Right ventricle myocardium inferior (tissue), 1 donor: ENCODE results near the gene CYB5R2. TPM values are rescaled to one million over a fixed set of nuclear protein-coding genes. Genes with fewer than 3 reads are reported as not detected.

ENCODE experiments used
- ATAC-seq: fragments of 200-7000 bp; cut with Tn5 transposase; one replicate; pipeline ENCODE4 v1.9.1; 2020; ENCODE audit warnings: mild to moderate bottlenecking, moderate library complexity
- DNase-seq: peaks from one replicate; pipeline ENCODE4 v3.0.0; 2021; ENCODE audit errors: missing footprints
- intact Hi-C: fragments of 100-400 bp; cut with DNase I; formaldehyde crosslinking; loops from one replicate; pipeline ENCODE4 v1.11.0; 2022
- long read RNA-seq: library from polyadenylated mRNA; unstranded; transcript quantifications from one replicate; pipeline ENCODE4 v2.0.0, GENCODE V29; 2021
- total RNA-seq: library from RNA; stranded (reverse); fragmentation: NEBNext Ultra II Directional; extraction: Animal tissue kit (Norgen Biotek cat#: 25700); gene quantifications from one replicate; pipeline ENCODE4 v1.2.1, GENCODE V29; 2021
- donor health status: DM: no; HTN: yes; CAD: no; lungs with severe emphysema.

CYB5R2 gene
- 1.3 TPM for total RNA-seq
- long read RNA-seq, result 0 reads

DNA sequence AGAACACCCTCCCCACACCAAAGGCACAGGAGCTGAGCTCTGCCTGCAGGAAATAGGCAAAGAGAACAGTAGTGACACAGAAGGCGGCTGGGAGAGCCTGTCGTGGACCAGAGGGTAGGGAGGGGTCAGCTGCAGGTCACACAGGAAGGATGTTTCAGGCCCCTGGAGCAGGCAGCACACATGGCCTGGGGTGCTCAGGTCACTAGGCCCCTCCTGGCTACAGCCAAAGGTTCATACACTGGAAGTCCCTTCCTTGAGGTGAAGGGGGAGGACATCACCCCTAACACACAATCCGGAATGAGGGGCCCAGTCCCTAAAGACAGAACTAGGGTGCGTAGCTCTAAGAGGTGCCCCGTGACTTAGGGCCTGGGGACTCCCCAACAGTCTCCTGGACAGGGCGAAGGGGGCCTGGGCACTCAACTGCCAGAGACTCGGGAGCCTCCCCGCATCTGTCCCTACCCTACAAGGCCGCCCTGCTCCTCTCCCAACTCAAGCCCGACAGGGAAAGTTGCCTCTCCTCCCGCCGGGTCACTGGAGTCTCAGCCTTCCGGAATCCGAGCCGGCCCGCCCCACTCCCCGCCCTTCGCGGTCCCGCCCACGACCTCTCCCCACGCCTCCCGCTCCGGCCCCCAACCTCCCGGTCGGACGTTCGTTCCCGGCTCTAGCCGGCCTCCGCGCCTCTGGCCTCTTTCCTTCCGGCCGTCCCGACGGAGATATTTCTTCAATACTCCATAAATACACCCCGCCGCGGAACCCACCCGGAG, at the start of gene CYB5R2:
Gene CYB5R2 (minus strand): TSS at position 541 of the 764 bp plus-strand sequence. CDS start 675 bp downstream, outside the sequence.
- intact Hi-C loops, result no loop called here
- DNase-seq, result peak; percentile 84
- peak; percentile 94 for ATAC-seq

DNA sequence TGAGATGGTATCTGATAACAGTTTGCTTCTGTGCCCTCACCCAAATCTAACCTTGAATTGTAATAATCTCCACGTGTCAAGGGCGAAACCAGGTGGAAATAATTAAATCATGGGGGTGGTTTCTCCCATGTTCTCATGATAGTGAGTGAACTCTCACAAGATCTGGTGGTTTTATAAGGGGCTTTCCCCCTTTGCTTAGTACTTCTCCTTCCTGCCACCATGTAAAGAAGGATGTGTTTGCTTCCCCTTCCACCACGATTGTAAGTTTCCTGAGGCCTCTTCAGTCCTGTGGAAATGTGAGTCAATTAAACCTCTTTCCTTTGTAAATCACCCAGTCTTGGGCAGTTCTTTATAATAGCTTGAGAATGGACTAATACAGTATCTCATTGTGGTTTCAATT, 41.5 kb upstream of the CYB5R2 start:
- no peak for ATAC-seq

DNA sequence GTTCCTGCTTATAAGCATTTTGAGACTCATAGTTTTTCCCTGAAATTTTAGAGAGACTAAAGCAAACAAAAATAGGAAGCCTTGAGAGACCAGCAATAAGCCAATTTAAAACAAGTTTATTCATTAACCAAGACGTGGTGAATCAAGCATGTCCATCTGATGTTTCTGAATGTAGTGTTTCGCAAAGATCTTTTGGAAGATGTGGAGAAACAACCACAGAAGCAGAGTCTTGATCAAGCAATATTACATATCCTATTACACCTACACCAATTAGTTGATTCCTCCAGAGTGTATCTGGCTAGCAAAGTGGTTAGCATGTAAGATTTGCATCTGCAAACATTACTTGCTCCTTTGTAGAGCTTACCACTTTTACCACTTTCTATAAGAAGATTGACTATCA, 33.1 kb upstream of the CYB5R2 start, which contains the start of gene OVCH2:
Gene OVCH2 (minus strand): TSS at position 101 of the 400 bp plus-strand sequence. CDS start 83 bp downstream, at position 18.
- ATAC-seq, result no peak
- intact Hi-C loops, result no loop called here

More for the DNA sequence above, 41.5 kb upstream of the CYB5R2 start:
- intact Hi-C loops, result no loop called here
- no peak for DNase-seq

DNA sequence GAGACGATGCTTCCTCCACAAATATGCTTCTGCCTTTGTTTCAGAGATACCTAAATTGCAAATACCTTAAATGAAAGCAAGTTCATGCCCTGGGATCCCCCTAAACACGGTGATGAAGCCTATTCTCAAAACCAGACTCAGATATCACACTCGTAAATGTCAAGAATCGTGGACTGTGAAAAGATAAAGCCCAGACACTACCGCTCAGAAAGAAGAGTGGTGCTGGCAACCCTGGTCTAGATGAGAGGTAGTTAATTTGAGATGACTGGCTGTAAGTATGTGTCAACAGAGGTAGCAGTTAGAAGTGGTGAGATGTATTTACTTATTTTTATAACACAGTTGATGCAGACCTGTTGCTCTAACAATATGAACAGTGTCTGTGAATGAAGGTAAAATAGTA, 30.4 kb upstream of the CYB5R2 start:
- no peak for DNase-seq
- intact Hi-C loops, result no loop called here
- ATAC-seq, result peak; percentile 83

More for the DNA sequence above, 33.1 kb upstream of the CYB5R2 start, which contains the start of gene OVCH2:
- DNase-seq, result no peak

DNA sequence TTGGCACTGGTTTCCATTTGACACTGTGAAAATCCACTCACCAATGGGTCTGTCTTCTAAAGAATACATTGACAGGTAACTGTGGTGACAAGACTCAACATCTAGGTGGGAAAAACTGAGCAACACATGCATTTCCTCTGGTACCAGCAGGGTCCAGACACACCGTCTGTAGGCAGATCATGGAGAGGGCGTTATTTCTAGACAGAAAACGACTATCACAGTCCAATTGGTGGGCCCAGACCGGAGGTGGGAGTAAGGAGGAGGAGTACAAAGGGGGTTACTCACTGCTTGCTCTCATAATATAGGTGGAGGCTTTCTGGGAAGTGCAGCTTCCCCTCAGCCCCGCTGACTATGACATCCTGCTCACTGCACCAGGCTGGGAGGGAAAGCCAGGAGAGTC, 23.1 kb upstream of the CYB5R2 start:
- ATAC-seq, result no peak
- DNase-seq, result no peak
- intact Hi-C loops, result no loop called here

DNA sequence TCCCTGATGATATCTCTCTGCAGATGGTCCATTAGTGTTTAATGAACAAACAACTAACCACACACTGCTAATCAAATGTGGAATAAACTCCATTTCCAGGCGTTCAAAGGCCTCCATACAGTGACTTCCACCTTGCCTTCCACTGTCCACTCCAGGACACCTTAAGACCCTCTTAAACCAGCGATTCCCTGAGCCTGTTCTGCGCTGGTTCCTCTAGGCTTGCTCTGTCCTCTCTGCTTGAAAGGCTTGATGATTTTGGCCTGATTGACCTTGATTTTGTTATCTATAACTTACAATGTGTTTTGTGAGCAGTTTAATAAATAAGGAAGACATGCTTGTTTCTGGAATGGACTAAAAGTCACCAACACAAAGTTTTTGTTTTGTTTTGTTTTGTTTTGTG, 20.9 kb upstream of the CYB5R2 start:
- ATAC-seq, result no peak
- intact Hi-C loops, result loop anchor here (5.0 kb wide), 1 partner anchor 597 kb away; no protein-coding TSS in a partner anchor
- DNase-seq, result no peak

DNA sequence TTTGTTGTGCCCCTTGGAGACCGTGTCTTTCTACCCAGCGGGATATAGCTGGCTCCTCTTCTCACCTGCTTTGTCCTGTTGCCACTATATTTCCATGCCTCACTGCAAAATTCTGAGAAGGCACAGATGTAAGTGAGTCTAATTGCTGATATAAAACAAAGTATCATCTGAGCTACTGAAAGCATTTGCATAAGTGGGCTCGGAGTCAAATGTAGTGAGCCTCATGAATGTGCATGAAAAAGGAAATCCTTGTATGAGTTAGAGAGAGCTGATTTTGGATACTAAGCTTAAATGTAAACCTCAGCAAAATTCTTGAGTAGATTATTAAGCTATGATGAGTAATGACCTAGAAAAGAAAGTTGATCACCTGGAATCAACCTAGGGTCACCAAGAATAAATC, 19.1 kb upstream of the CYB5R2 start:
- intact Hi-C loops, result loop anchor here (5.0 kb wide), 1 partner anchor 595 kb away; no protein-coding TSS in a partner anchor
- DNase-seq (no peak), ATAC-seq (no peak)

DNA sequence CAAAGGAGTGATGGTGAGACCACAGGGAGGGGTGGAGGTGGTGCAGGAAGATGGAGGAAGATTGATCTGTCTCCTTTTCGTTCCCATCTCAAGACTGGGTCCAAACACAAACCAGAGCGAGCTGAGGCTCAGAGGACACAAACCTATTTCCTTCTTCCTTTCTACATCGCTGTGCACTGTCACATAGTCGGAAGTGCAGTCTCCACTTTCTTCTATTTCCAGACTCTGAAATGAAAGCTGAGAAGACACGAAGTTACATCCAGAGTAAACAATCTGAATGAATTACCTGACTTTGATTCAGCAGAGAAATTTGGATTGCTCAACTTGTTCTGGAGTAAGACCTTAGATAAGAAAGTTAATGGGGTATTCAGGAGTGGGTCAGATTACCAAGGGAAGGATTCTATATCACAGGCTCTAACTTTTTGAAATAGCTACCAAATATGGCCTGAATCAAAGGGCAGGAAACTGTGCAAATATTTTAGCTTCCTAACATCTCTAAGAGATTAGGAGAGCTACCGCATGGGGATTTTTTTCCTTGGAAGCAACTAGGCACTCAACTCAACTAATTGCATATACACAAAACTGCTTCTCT, 18.6 kb upstream of the CYB5R2 start:
- DNase-seq (no peak), ATAC-seq (no peak)
- intact Hi-C loops, result loop anchor here (5.0 kb wide), 1 partner anchor 595 kb away; no protein-coding TSS in a partner anchor

DNA sequence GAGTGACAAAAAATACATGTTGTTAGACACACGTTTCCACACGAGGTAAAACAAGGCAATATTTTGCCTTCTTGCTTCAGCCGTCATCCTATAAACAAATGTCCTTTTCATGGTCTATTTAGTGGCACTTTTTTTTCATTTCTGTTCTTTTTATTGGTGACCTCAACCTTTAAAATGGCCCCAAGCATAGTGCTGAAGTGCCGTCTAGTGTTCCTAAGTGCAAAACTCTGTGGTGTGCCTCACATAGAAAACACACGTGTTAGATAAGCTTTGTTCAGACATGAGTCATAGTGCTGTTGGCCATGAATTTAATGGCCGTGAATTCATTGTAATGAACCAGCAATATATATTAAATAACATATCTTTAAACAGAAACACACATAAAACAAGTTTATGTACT, 17.3 kb upstream of the CYB5R2 start:
- ATAC-seq, result no peak
- intact Hi-C loops, result loop anchor here (5.0 kb wide), 1 partner anchor 593 kb away; no protein-coding TSS in a partner anchor

DNA sequence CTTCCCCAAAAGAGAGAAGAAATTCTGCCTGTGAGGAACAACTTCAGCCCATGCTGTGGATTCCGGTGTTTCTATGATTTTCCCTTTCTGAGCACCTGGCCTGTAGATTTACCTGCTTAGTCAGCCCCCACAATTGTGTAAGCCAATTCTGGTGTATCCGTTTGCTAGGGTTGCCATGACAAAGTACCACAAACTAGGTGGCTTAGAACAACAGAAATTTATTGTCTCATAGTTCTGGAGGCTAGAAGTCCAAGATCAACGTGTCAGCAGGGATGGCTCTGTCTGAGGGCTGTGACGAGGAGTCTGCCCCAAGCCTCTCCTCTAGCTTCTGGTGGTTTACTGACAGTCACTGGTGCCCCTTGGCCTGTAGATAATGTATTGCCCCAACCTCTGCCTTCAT, 15.9 kb upstream of the CYB5R2 start:
- intact Hi-C loops, result loop anchor here (10.0 kb wide), 1 partner anchor 114 kb away; no protein-coding TSS in a partner anchor
- DNase-seq, result no peak
- ATAC-seq, result no peak

More for the DNA sequence above, 17.3 kb upstream of the CYB5R2 start:
- no peak for DNase-seq

DNA sequence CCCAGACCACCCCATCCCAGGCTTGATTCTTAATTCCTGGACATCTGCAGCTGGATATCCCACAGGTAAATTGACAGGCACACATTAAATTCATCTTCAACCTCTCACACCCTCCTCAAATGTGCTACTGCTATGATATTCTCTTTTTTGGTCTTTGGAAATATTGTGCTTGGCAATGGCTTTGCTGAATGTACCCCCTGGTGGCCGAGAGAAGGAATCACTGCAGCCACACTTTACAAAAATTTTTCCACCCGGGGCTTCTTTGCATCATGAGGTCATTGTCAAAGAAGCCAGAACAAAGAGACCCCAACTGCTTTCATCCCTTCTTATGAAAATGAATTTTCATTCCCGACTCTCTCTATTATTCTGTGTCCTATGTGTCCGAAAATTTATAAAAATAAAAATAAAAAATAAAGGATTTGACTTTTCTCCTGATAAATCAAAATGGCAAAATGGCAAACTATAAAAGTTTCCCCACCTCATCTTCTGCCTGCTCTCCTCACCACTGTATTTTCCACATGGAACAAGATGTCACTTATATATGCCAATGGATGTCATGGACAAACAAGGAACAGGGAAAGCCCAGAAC, 15.0 kb upstream of the CYB5R2 start:
- intact Hi-C loops, result loop anchor here (10.0 kb wide), 1 partner anchor 114 kb away; no protein-coding TSS in a partner anchor
- no peak for ATAC-seq
- DNase-seq, result no peak

DNA sequence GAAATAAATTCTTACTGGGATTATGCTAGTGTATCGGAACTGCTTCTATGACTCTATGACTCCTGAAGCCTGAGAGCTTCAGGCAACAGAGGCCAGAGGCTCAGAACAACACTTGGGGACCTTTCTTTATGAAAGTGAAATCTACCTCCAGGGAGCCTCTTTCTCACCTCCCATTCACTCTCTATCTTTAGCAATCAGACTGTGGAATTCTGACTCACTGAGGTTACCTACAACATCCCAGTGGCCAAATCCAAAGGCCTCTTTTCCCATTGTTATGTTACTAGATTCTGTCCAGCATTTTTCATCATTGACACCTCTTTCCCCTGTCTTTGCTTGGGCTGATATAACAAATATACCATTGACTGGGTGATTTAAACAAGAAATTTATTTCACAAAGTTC, 14.1 kb upstream of the CYB5R2 start:
- DNase-seq, result no peak
- ATAC-seq, result no peak
- intact Hi-C loops, result loop anchor here (10.0 kb wide), 1 partner anchor 113 kb away; no protein-coding TSS in a partner anchor

DNA sequence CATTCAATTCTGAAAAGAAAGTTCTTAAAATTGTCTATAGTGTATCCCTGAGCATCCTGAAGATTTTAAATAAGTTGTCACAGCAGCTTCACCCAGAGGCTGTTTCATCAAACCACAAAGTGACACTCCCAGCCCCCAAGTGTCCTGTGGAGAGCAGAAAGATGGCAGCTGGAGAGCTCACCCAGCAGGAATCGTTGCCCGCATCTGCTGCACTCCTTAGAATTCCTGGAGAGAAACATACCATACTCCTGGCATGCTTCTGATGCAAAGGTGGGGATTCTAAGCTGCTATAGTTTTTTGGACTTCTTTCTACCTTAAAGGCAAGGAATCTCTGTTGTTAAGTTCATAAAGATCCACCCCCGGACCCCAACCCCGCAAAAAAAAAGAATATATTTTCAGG, 13.5 kb upstream of the CYB5R2 start:
- no peak for DNase-seq
- no peak for ATAC-seq
- intact Hi-C loops, result loop anchor here (10.0 kb wide), 1 partner anchor 112 kb away; no protein-coding TSS in a partner anchor

DNA sequence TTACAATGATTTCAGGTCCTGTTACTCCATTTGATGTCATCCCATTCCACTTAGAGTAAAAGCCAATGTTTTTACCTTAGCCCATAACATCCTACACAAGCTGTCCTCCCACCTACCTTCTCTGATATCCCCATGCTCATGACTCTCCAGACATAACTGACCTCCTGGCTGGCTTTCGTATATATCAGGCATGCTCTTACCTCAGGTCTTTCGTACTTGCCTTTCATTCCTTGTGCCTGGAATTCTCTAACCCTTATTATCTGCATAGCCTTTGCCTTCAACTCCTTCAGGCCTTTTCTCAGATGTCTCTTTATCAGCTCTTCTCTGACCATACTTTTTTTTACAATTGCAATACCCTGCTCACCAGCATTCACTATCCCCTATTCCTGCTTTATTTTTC, 10.3 kb upstream of the CYB5R2 start:
- DNase-seq (no peak), ATAC-seq (no peak)
- intact Hi-C loops, result loop anchor here (10.0 kb wide), 1 partner anchor 109 kb away; no protein-coding TSS in a partner anchor

DNA sequence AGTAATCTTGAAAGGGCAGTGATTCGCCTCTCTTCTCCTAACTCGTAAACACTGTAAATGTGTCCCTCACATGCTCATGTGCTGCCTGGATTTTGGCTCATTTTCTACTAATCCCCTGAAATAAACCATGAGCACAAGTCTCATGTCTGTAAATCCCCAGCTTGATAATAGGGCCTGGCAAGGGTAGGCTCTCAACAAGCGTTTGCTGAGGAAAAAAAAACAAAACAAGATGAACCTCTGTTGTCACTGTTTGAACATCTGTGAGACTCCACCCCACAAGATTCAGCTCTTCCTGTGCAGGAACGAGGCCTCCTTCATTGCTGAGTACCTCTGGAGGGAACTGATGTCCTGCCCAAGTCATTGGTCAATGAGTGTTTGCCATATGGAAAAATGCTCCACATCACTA, 4.5 kb upstream of the CYB5R2 start:
- no peak for DNase-seq
- intact Hi-C loops, result no loop called here

DNA sequence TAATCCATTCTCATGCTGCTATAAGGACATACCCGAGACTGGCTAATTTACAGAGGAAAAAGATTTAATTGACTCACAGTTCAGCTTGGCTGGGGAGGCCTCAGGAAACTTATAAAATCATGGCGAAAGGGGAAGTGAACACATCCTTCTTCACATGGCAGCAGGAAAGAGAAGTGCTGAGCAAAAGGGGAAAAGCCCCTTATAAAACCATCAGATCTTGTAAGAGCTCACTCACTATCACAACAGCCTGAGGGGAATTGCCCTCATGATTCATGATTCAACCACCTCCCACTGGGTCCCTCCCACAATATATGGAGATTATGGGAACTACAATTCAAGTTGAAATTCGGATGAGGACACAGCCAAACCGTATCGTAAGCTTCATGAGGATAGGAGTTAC, 3.8 kb upstream of the CYB5R2 start:
- ATAC-seq (no peak), DNase-seq (no peak)
- intact Hi-C loops, result no loop called here

More for the DNA sequence above, 4.5 kb upstream of the CYB5R2 start:
- no peak for ATAC-seq

DNA sequence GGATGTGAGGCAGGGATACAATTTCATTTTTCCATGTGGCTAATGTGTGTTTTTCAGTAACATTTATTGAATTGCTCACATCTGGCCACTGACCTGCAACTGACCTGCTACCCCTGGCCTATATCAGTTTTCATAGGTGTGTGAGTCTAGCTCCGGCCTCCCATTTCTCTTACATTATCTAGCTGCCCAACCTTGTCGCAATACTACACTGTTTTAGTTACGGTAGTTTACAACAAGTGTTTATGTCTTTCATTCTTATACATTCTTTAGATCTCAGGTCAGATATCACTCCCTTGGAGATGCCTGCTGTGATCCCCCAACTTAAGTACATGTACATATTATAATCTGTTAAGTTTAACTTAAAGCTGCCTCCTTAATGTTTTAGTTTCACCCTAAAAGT, 2.3 kb upstream of the CYB5R2 start:
- DNase-seq, result no peak
- no peak for ATAC-seq
- intact Hi-C loops, result no loop called here

DNA sequence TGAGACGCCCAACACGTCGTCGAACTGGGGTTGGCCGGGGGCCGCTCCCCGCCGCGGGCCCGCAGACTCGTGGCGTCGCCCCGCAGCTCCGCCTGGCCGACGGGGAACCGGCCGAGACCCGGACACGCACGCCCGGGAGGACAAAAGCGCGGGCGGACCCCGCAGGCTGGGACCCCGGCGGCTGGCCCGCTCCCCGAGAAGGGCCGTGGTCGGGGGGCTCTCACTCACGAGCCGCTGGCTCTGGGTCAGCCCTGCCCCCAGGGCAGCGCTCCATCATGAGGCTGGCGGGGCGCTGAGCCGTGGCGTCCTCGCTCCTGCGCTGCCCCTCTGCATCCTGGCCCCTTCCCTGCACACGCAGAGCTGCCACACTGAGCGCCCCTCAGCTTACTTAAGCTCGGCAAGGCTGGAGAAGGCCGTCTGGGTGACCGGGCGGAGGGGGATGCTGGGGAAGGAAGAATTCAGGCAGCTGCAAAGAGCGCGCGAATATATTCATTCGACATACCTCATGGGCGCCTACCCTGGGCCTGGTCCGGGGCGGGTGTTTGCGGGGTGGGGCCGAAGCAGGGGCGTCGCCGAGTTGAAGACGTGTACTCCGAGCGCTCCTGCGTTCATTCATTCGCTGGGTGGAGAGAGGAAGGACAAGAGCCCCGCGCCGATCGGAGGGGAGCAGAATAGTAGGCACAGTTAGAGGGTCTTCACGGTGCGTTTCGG, 579 bp upstream of the CYB5R2 start:
- ATAC-seq (peak; percentile 63), DNase-seq (no peak)
- intact Hi-C loops, result no loop called here
